Endothelial cell of umbilical vein (primary cell): ENCODE measurements around the gene ABL1. TPM values are rescaled to one million over a fixed set of nuclear protein-coding genes. Genes with fewer than 3 reads are reported as not detected.

Experiments
- BruUV-seq: library from RNA; stranded (reverse); fragments of 400-500 nt; replicated peaks from 2 replicates; lab custom pipeline; 2021; lab: Mats Ljungman, UMichigan
- CTCF ChIA-PET: fragments of 300-600, 350-600 bp; sonication (Branson Sonifier 250); formaldehyde crosslinking; loops from one replicate; lab custom pipeline; 2021; ENCODE audit warnings: antibody characterized with exemption, inconsistent platforms; lab: Charles Lee
- POLR2A ChIA-PET: fragments of 300-600, 350-600 bp; sonication (Branson Sonifier 250); formaldehyde crosslinking; loops from one replicate; lab custom pipeline; 2021; ENCODE audit warnings: antibody characterized with exemption, inconsistent platforms; lab: Charles Lee
- DNase-seq: peaks from one replicate; pipeline ENCODE4 v3.0.0-alpha.2; 2011; ENCODE audit warnings: low read depth, low spot score
- FAIRE-seq: peaks from 2 replicates; lab custom pipeline; 2011; peaks lifted over from hg19 to GRCh38; lab: Jason Lieb, UNC
- H2AFZ ChIP-seq: 2 replicates; pipeline ENCODE4 v1.6.0; 2012; ENCODE audit warnings: low read depth, low read length, control low read depth, inconsistent platforms
- H3K27ac ChIP-seq: 2 replicates; pipeline ENCODE4 v1.5.1; 2011; ENCODE audit warnings: low read depth, mild to moderate bottlenecking, control low read depth, low read length, moderate library complexity; ENCODE audit not compliant: insufficient read depth
- H3K27me3 ChIP-seq, 2 experiments: 2 replicates each; pipeline versions ENCODE4 v1.6.0 to v1.6.1; 2011; ENCODE audit warnings: low read length in 2 of 2, mixed read lengths in 1 of 2; ENCODE audit not compliant: control insufficient read depth in 2 of 2, insufficient read depth in 2 of 2
- H3K36me3 ChIP-seq, 2 experiments: 2 replicates in 1 of 2; 3 replicates in 1 of 2; pipeline ENCODE4 v1.5.1; 2011; ENCODE audit warnings: low read length in 2 of 2, mild to moderate bottlenecking in 1 of 2, moderate library complexity in 1 of 2; ENCODE audit not compliant: control insufficient read depth in 2 of 2, insufficient read depth in 2 of 2; ENCODE audit errors: extremely low read depth in 1 of 2
- H3K4me1 ChIP-seq: 3 replicates; pipeline ENCODE4 v1.5.1; 2011; ENCODE audit warnings: mild to moderate bottlenecking, low read length; ENCODE audit not compliant: control insufficient read depth, insufficient read depth; ENCODE audit errors: extremely low read depth
- H3K4me2 ChIP-seq: 2 replicates; pipeline ENCODE4 v1.6.1; 2011; ENCODE audit warnings: low read length, control low read depth, mixed read lengths; ENCODE audit not compliant: insufficient read depth
- H3K4me3 ChIP-seq, 3 experiments: fragments of 200-600 bp in 1 of 3; sonication (generic), shearing (Covaris generic) in 1 of 3; replicated peaks in 1 of 3; 2 replicates each; pipeline ENCODE4 v1.5.1; 2011 to 2016; ENCODE audit warnings: control low read depth in 3 of 3, low read length in 3 of 3, mild to moderate bottlenecking in 2 of 3, inconsistent platforms in 1 of 3, low read depth in 1 of 3, moderate library complexity in 1 of 3; ENCODE audit not compliant: insufficient read depth in 1 of 3
- H3K79me2 ChIP-seq: 2 replicates; pipeline ENCODE4 v1.6.0; 2012; ENCODE audit warnings: low read length, inconsistent platforms; ENCODE audit not compliant: control insufficient read depth, insufficient read depth
- H3K9ac ChIP-seq: replicated peaks from 2 replicates; pipeline ENCODE3; 2011; ENCODE audit warnings: low read length, control low read depth; ENCODE audit not compliant: insufficient read depth; ENCODE audit errors: extremely low read depth
- H3K9me1 ChIP-seq: replicated peaks from 3 replicates; pipeline ENCODE4 v1.6.0; 2011; ENCODE audit warnings: mild to moderate bottlenecking, low read length; ENCODE audit not compliant: control insufficient read depth, insufficient read depth; ENCODE audit errors: extremely low read depth
- H3K9me3 ChIP-seq: replicated peaks from 2 replicates; pipeline ENCODE4 v1.5.1; 2012; ENCODE audit warnings: low read length, inconsistent platforms; ENCODE audit not compliant: control insufficient read depth, insufficient read depth
- H4K20me1 ChIP-seq: replicated peaks from 2 replicates; pipeline ENCODE3; 2011; ENCODE audit warnings: mild to moderate bottlenecking, low read length; ENCODE audit not compliant: control insufficient read depth, insufficient read depth; ENCODE audit errors: extremely low read depth
- EZH2 ChIP-seq: IDR thresholded peaks from 2 replicates; pipeline ENCODE4 v1.6.1; 2012; ENCODE audit warnings: borderline replicate concordance, low read depth, mild to moderate bottlenecking, moderate library complexity, low read length, inconsistent platforms; ENCODE audit not compliant: severe bottlenecking
- FOS ChIP-seq: IDR thresholded peaks from 2 replicates; pipeline ENCODE4 v1.6.1; 2011; ENCODE audit warnings: mild to moderate bottlenecking, low read length, moderate library complexity, borderline replicate concordance; ENCODE audit not compliant: insufficient read depth
- JUN ChIP-seq: IDR thresholded peaks from 2 replicates; pipeline ENCODE4 v1.6.1; 2011; ENCODE audit warnings: borderline replicate concordance, low read depth; ENCODE audit not compliant: insufficient read length, insufficient read depth
- MYC ChIP-seq: IDR thresholded peaks from one replicate; pipeline ENCODE4 v1.6.1; 2011; ENCODE audit warnings: mild to moderate bottlenecking, low read depth, low read length
- POLR2AphosphoS5 ChIP-seq: IDR thresholded peaks from 2 replicates; pipeline ENCODE4 v1.6.1; 2012; ENCODE audit warnings: low read depth, mild to moderate bottlenecking, control low read depth, low read length, moderate library complexity; ENCODE audit not compliant: insufficient read depth
- dilution Hi-C: fragments of 300-500 bp; cut with MboI; formaldehyde crosslinking; loops from one replicate; pipeline ENCODE4 v1.15.0; 2019; ENCODE audit warnings: low sequenced_read_pairs; ENCODE audit not compliant: extremely low pct_ligation_motif_present
- intact Hi-C: fragments of 100-400 bp; cut with micrococcal nuclease; formaldehyde crosslinking; loops from one replicate; pipeline ENCODE4 v1.10.0; 2022
- polyA plus RNA-seq, 4 experiments: library from polyadenylated mRNA; depleted of rRNA in 3 of 4; stranded (reverse) in 3 of 4; unstranded in 1 of 4; fragments of >200 nt; gene quantifications; 2 replicates each; pipeline versions ENCODE4 v1.2.1 to v1.2.3, GENCODE V29; 2011 to 2012; ENCODE audit warnings: missing spikeins in 1 of 4
- total RNA-seq: library from RNA; stranded (reverse); gene quantifications from 2 replicates; pipeline ENCODE4 v1.2.3, GENCODE V29; 2021
- TF ChIP-seq, protein P1 (sequence below), 2 donors: IDR thresholded peaks; 1 replicate in 1 of 2; 2 replicates in 1 of 2; pipeline ENCODE4 v1.5.1; 2011; ENCODE audit warnings: low read length in 2 of 2, mild to moderate bottlenecking in 2 of 2, moderate library complexity in 2 of 2, control low read depth in 1 of 2, inconsistent platforms in 1 of 2, low read depth in 1 of 2; ENCODE audit not compliant: insufficient read depth in 1 of 2; ENCODE audit errors: extremely low read depth in 1 of 2
- TF ChIP-seq, protein P2 (sequence below): IDR thresholded peaks from 2 replicates; pipeline ENCODE4 v1.6.1; 2011; ENCODE audit not compliant: insufficient read depth, insufficient read length

ABL1 gene
- total and polyA plus RNA-seq, 2 donors (not counting 3 experiments of a cell fraction or from before 2014, with no cell fraction given), result 32.1 to 87.1 TPM

DNA sequence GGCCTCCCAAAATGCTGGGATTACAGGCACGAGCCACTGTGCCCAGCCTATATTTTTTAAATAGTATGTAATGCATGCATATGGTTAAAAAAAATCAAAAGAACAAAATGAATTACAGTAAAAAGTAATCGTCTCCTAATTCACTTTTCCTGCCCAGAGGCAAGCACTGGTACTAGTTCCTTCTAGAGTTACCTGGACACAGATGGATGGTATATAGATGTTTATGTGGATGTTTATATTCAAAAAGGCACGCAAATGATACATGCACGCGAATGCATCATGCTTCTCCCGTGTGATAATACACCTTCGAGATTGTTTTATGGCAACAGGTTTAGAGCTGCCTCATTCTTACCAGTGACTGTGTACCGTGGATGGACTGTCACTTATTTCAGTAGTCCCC lies 21.4 kb downstream of the ABL1 start:
- Histone ChIP-seq H3K4me1 (peaks cover 28% of the 10 kb centered on the region), H3K36me3 (peaks cover 19 to 28% of the 10 kb centered on the region in 2 experiments), H2AFZ (no peak overlapping the region), H3K9me1 (no peaks in the 10 kb centered on the region), H3K27me3 (no peaks in the 10 kb centered on the region), H3K9me3 (no peaks in the 10 kb centered on the region), H3K4me3 (no peak overlapping the region), H3K27ac (no peak overlapping the region), H3K4me2 (no peak overlapping the region), H4K20me1 (no peaks in the 10 kb centered on the region), H3K9ac (no peak overlapping the region), H3K79me2 (peaks cover 88% of the 10 kb centered on the region)
- no TSS peak for BruUV-seq
- ChIA-PET CTCF (interaction anchor here (1.8 kb wide), 1 partner anchor 10 kb away, joined by 4 read pairs; no protein-coding TSS in a partner anchor), POLR2A (no interaction called here)
- no peak for TF ChIP-seq JUN
- no peak for TF ChIP-seq POLR2AphosphoS5
- TF ChIP-seq EZH2, result no peak
- TF ChIP-seq, protein P1, sequence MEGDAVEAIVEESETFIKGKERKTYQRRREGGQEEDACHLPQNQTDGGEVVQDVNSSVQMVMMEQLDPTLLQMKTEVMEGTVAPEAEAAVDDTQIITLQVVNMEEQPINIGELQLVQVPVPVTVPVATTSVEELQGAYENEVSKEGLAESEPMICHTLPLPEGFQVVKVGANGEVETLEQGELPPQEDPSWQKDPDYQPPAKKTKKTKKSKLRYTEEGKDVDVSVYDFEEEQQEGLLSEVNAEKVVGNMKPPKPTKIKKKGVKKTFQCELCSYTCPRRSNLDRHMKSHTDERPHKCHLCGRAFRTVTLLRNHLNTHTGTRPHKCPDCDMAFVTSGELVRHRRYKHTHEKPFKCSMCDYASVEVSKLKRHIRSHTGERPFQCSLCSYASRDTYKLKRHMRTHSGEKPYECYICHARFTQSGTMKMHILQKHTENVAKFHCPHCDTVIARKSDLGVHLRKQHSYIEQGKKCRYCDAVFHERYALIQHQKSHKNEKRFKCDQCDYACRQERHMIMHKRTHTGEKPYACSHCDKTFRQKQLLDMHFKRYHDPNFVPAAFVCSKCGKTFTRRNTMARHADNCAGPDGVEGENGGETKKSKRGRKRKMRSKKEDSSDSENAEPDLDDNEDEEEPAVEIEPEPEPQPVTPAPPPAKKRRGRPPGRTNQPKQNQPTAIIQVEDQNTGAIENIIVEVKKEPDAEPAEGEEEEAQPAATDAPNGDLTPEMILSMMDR (IDR thresholded peaks at IDR 0.05; ENCODE audit: extremely low read depth in 1 of 2, insufficient read depth in 1 of 2, low read depth in 1 of 2, low read length in 2 of 2), result no peak
- TF ChIP-seq FOS, result no peak
- TF ChIP-seq, protein P2, sequence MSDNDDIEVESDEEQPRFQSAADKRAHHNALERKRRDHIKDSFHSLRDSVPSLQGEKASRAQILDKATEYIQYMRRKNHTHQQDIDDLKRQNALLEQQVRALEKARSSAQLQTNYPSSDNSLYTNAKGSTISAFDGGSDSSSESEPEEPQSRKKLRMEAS, result no peak
- TF ChIP-seq MYC, result no peak
- intact Hi-C loops, result no loop called here
- no peak for DNase-seq
- dilution Hi-C loops, result loop anchor here (25.0 kb wide), 1 partner anchor 169 kb away; the partner anchor contains the start of gene EXOSC2
- FAIRE-seq, result no peak
